ENCODE results near the gene LYPLAL1.

LYPLAL1 gene

DNA sequence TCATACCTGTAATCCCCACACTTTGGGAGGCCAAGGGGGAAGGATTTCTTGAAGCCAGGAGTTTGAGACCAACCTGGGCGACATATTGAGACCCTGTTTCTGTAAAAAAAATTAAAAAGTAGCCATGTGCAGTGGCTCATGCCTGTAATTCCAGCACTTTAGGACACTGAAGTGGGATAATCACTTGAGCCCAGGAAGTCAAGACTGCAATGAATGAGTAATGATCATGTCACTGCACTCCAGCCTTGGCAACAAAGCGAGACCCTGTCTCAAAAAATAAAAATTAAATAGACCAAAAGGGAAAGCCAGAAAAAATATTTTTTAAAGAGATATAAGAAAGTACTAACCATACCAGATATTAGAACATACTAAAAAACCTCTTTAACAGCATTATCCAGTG, 44.7 kb upstream of the LYPLAL1 start:
- no peaks in the 10 kb centered on the region for H4K20me1 ChIP-seq (ENCODE audit: insufficient read depth, low read length)
- no peaks in the 10 kb centered on the region for H3K36me3 ChIP-seq (replicated peaks; ENCODE audit: low read depth, low read length)
- H3K4me2 ChIP-seq (ENCODE audit: low read length), result no peak overlapping the region
- no peak overlapping the region for H3K4me3 ChIP-seq (ENCODE audit: low read length)
- H3K27ac ChIP-seq (ENCODE audit: low read length), result no peak overlapping the region
- TF ChIP-seq, protein P1, sequence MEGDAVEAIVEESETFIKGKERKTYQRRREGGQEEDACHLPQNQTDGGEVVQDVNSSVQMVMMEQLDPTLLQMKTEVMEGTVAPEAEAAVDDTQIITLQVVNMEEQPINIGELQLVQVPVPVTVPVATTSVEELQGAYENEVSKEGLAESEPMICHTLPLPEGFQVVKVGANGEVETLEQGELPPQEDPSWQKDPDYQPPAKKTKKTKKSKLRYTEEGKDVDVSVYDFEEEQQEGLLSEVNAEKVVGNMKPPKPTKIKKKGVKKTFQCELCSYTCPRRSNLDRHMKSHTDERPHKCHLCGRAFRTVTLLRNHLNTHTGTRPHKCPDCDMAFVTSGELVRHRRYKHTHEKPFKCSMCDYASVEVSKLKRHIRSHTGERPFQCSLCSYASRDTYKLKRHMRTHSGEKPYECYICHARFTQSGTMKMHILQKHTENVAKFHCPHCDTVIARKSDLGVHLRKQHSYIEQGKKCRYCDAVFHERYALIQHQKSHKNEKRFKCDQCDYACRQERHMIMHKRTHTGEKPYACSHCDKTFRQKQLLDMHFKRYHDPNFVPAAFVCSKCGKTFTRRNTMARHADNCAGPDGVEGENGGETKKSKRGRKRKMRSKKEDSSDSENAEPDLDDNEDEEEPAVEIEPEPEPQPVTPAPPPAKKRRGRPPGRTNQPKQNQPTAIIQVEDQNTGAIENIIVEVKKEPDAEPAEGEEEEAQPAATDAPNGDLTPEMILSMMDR (IDR thresholded peaks at IDR 0.05; ENCODE audit: low read depth, low read length), result no peak
- H3K27me3 ChIP-seq (ENCODE audit: low read depth, low read length), result no peaks in the 10 kb centered on the region
- no peak overlapping the region for H3K9ac ChIP-seq (ENCODE audit: low read length)
- H3K9me3 ChIP-seq (ENCODE audit: insufficient read depth, low read length), result no peaks in the 10 kb centered on the region
- no peak overlapping the region for H2AFZ ChIP-seq (ENCODE audit: low read depth, low read length)
- no peaks in the 10 kb centered on the region for H3K4me1 ChIP-seq (ENCODE audit: low read length)
- no peaks in the 10 kb centered on the region for H3K79me2 ChIP-seq (ENCODE audit: low read length)

DNA sequence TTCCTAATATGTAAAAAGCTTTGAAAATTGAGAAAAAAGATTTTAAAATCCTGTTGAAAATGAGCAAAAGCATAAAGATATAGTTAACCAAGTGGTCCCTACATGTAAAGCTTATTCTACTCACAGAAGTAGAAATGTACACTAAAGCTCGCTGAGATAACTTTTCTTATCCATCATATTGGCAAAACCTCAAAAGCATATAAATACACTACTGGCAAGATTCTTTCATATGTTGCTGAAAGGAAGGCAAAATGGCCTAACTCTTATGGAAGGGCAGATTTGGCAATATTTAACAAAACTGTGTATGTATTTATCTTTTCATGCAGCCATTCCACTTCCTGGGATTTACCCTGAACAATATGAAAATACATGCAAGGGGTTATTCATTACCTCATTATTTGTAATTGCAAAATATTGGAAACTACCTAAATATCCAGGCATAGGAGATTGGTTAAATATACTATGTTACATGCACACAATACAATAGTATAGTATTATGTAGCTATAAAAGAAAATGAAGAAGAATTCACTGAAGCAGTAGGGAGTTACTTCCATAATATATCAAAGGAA, 43.2 kb upstream of the LYPLAL1 start:
- Histone ChIP-seq H3K4me1 (ENCODE audit: low read length) (no peaks in the 10 kb centered on the region), H2AFZ (ENCODE audit: low read depth, low read length) (no peak overlapping the region), H3K4me3 (ENCODE audit: low read length) (no peak overlapping the region), H3K79me2 (ENCODE audit: low read length) (no peaks in the 10 kb centered on the region), H3K27ac (ENCODE audit: low read length) (no peak overlapping the region), H3K4me2 (ENCODE audit: low read length) (no peak overlapping the region), H3K36me3 (replicated peaks; ENCODE audit: low read depth, low read length) (no peaks in the 10 kb centered on the region), H4K20me1 (ENCODE audit: insufficient read depth, low read length) (no peaks in the 10 kb centered on the region), H3K27me3 (ENCODE audit: low read depth, low read length) (no peaks in the 10 kb centered on the region), H3K9me3 (ENCODE audit: insufficient read depth, low read length) (no peaks in the 10 kb centered on the region), H3K9ac (ENCODE audit: low read length) (no peak overlapping the region)
- TF ChIP-seq EZH2phosphoT487 (IDR thresholded peaks at IDR 0.05; ENCODE audit: low read depth), result no peak
- TF ChIP-seq, protein P1 (IDR thresholded peaks at IDR 0.05; ENCODE audit: low read depth, low read length), result no peak

DNA sequence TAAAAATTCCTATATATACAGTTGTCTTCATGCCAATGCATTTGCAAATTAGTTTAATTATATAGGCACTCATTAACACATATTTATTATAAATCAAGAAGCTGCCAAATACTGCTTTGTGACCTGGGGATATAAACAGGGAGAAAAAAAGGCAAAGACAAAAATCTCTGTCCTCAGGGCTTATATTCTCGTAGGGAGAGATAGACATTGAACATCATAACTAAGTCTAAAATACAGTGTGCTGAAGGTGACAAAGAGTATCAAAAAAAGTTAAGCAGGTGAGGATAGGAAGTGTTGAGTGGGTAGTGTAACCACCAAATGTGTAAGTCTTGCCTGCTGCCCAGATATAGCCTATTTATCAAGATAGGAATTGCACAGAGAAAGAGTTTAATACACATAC, 40.7 kb upstream of the LYPLAL1 start:
- Histone ChIP-seq H4K20me1 (ENCODE audit: insufficient read depth, low read length) (no peaks in the 10 kb centered on the region), H3K9ac (ENCODE audit: low read length) (no peak overlapping the region), H3K4me1 (ENCODE audit: low read length) (no peaks in the 10 kb centered on the region), H2AFZ (ENCODE audit: low read depth, low read length) (no peak overlapping the region), H3K4me3 (ENCODE audit: low read length) (no peak overlapping the region), H3K27ac (ENCODE audit: low read length) (no peak overlapping the region), H3K4me2 (ENCODE audit: low read length) (no peak overlapping the region), H3K36me3 (replicated peaks; ENCODE audit: low read depth, low read length) (no peaks in the 10 kb centered on the region), H3K27me3 (ENCODE audit: low read depth, low read length) (no peaks in the 10 kb centered on the region), H3K79me2 (ENCODE audit: low read length) (no peaks in the 10 kb centered on the region), H3K9me3 (ENCODE audit: insufficient read depth, low read length) (no peaks in the 10 kb centered on the region)
- TF ChIP-seq, protein P1 (IDR thresholded peaks at IDR 0.05; ENCODE audit: low read depth, low read length), result no peak
- TF ChIP-seq EZH2phosphoT487 (IDR thresholded peaks at IDR 0.05; ENCODE audit: low read depth), result no peak

DNA sequence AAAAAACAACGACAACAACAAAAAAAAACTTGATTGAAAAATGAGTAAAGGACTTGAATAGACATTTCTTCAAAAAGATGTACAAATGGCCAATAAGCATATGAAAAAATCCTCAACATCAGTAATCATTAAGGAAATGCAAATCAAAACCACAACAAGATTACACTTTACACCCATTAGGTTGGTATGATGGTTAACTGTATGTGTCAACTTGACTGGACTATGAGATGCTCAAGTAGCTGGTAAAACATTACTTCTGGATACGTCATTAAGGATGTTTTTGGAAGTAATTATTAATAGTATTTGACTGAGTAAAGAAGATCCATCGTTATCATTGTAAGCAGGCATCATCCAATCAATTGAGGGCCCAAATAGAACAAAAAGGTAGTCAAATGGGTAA, 34.9 kb upstream of the LYPLAL1 start:
- Histone ChIP-seq H3K79me2 (ENCODE audit: low read length) (no peaks in the 10 kb centered on the region), H3K9ac (ENCODE audit: low read length) (no peak overlapping the region), H3K27me3 (ENCODE audit: low read depth, low read length) (no peaks in the 10 kb centered on the region), H2AFZ (ENCODE audit: low read depth, low read length) (no peak overlapping the region), H3K4me3 (ENCODE audit: low read length) (no peak overlapping the region), H3K36me3 (replicated peaks; ENCODE audit: low read depth, low read length) (no peaks in the 10 kb centered on the region), H3K27ac (ENCODE audit: low read length) (no peak overlapping the region), H3K9me3 (ENCODE audit: insufficient read depth, low read length) (no peaks in the 10 kb centered on the region), H4K20me1 (ENCODE audit: insufficient read depth, low read length) (no peaks in the 10 kb centered on the region), H3K4me2 (ENCODE audit: low read length) (no peak overlapping the region), H3K4me1 (ENCODE audit: low read length) (no peaks in the 10 kb centered on the region)
- no peak for TF ChIP-seq EZH2phosphoT487 (IDR thresholded peaks at IDR 0.05; ENCODE audit: low read depth)
- TF ChIP-seq, protein P1 (IDR thresholded peaks at IDR 0.05; ENCODE audit: low read depth, low read length), result no peak

All from OCI-LY3 (cell line).